ENCODE measurements around the gene GGCT. TPM values are rescaled to one million over a fixed set of nuclear protein-coding genes. Genes with fewer than 3 reads are reported as not detected.

Gene GGCT
- total RNA-seq, 1 experiment from 2014 or later, result 52.2 TPM

- in situ Hi-C loops (cut with HindIII; ENCODE audit: low pct_unique_long_range_greater_than_20kb, low sequenced_read_pairs), result no loop called here
- no peak for TF ChIP-seq TCF7L2 (IDR thresholded peaks at IDR 0.05; ENCODE audit: low read depth, low read length)
- no peak for TF ChIP-seq SIN3A (IDR thresholded peaks at IDR 0.05; ENCODE audit: borderline replicate concordance, insufficient read depth, low read depth, low read length)
- no peak for TF ChIP-seq CTCF (IDR thresholded peaks at IDR 0.05)
- TF ChIP-seq POLR2AphosphoS5 (IDR thresholded peaks at IDR 0.05; ENCODE audit: low read depth, low read length), result no peak
- no peak for TF ChIP-seq REST (IDR thresholded peaks at IDR 0.05; ENCODE audit: insufficient read depth in 1 of 2, low read depth in 2 of 2, low read length in 1 of 2)
- BruUV-seq (replicated peaks), result no TSS peak
- ATAC-seq, result no peak
- CTCF ChIA-PET, result no interaction called here
- Histone ChIP-seq H3K27ac (ENCODE audit: low read length) (no peak overlapping the region), H3K36me3 (ENCODE audit: control insufficient read depth, insufficient read depth, low read length) (0 out of 2 replicates have a peak, but pooled peaks cover under 1% of the 10 kb centered on the region), H3K9me3 (ENCODE audit: control insufficient read depth, insufficient read depth, low read depth, low read length) (peaks cover 9% of the 10 kb centered on the region; the same call in 1 of the 2 replicates), H3K4me1 (ENCODE audit: control insufficient read depth, insufficient read depth, low read length) (no peaks in the 10 kb centered on the region), H3K4me3 (ENCODE audit: low read depth in 2 of 2, low read length in 2 of 2) (no peak overlapping the region), H3K27me3 (ENCODE audit: control insufficient read depth, insufficient read depth, low read length) (no peaks in the 10 kb centered on the region; the same call in 1 of the 2 replicates)
- no peak for DNase-seq (ENCODE audit: low read depth, low spot score)
- intact Hi-C loops (cut with micrococcal nuclease; ENCODE audit: unreplicated experiment), result no loop called here
- POLR2A ChIA-PET, result no interaction called here
Measured at GRCh38 chr7:30491417-30491816, 13.2 kb downstream of the GGCT start.

- ChIA-PET POLR2A (no interaction called here), CTCF (no interaction called here)
- ATAC-seq, result no peak
- in situ Hi-C loops (cut with HindIII; ENCODE audit: low pct_unique_long_range_greater_than_20kb, low sequenced_read_pairs), result no loop called here
- Histone ChIP-seq H3K36me3 (ENCODE audit: control insufficient read depth, insufficient read depth, low read length) (no peaks in the 10 kb centered on the region), H3K4me1 (ENCODE audit: control insufficient read depth, insufficient read depth, low read length) (no peaks in the 10 kb centered on the region), H3K4me3 (ENCODE audit: low read depth in 2 of 2, low read length in 2 of 2) (no peak overlapping the region), H3K27me3 (ENCODE audit: control insufficient read depth, insufficient read depth, low read length) (no peaks in the 10 kb centered on the region; the same call in 1 of the 2 replicates), H3K27ac (ENCODE audit: low read length) (no peak overlapping the region), H3K9me3 (ENCODE audit: control insufficient read depth, insufficient read depth, low read depth, low read length) (peaks cover 9% of the 10 kb centered on the region; the same call in 1 of the 2 replicates)
- BruUV-seq (replicated peaks), result no TSS peak
- no peak for TF ChIP-seq POLR2AphosphoS5 (IDR thresholded peaks at IDR 0.05; ENCODE audit: low read depth, low read length)
- TF ChIP-seq SIN3A (IDR thresholded peaks at IDR 0.05; ENCODE audit: borderline replicate concordance, insufficient read depth, low read depth, low read length), result no peak
- no peak for TF ChIP-seq REST (IDR thresholded peaks at IDR 0.05; ENCODE audit: insufficient read depth in 1 of 2, low read depth in 2 of 2, low read length in 1 of 2)
- no peak for TF ChIP-seq CTCF (IDR thresholded peaks at IDR 0.05)
- no peak for TF ChIP-seq TCF7L2 (IDR thresholded peaks at IDR 0.05; ENCODE audit: low read depth, low read length)
- intact Hi-C loops (cut with micrococcal nuclease; ENCODE audit: unreplicated experiment), result no loop called here
- no peak for DNase-seq (ENCODE audit: low read depth, low spot score)
Measured at GRCh38 chr7:30487371-30487770, 17.3 kb downstream of the GGCT start.

All from Panc1 (cell line).